Neural cell (in vitro differentiated cells): ENCODE data around the gene NATD1.

Experiments
- CTCF ChIP-seq: fragments of 450-650 bp; IDR thresholded peaks from 2 replicates; pipeline ENCODE4 v1.5.1; 2014; ENCODE audit warnings: antibody characterized with exemption, mild to moderate bottlenecking, moderate library complexity; ENCODE audit not compliant: poor library complexity, severe bottlenecking
- EP300 ChIP-seq: fragments of 450-650 bp; conservative IDR thresholded peaks from 2 replicates; pipeline ENCODE4 v1.6.1; 2014; ENCODE audit warnings: antibody characterized with exemption, mild to moderate bottlenecking, moderate library complexity; ENCODE audit not compliant: poor library complexity, severe bottlenecking
- EZH2 ChIP-seq: fragments of 200-600, 300-800 bp; shearing (Covaris generic), sonication (generic); IDR thresholded peaks from 2 replicates; pipeline ENCODE4 v1.6.1; 2014; ENCODE audit warnings: antibody characterized with exemption, low read length, borderline replicate concordance, mild to moderate bottlenecking; ENCODE audit not compliant: insufficient read depth, poor library complexity, severe bottlenecking
- MXI1 ChIP-seq: fragments of 450-650 bp; conservative IDR thresholded peaks from 2 replicates; pipeline ENCODE4 v1.6.1; 2014; ENCODE audit warnings: antibody characterized with exemption, mild to moderate bottlenecking; ENCODE audit not compliant: poor library complexity, severe bottlenecking
- POLR2AphosphoS5 ChIP-seq: IDR thresholded peaks from 2 replicates; pipeline ENCODE4 v1.6.1; 2012
- RAD21 ChIP-seq: fragments of 450-650 bp; conservative IDR thresholded peaks from 2 replicates; pipeline ENCODE4 v1.6.1; 2014; ENCODE audit warnings: antibody characterized with exemption, mild to moderate bottlenecking, moderate library complexity
- REST ChIP-seq: IDR thresholded peaks from 2 replicates; pipeline ENCODE4 v1.6.1; 2012; ENCODE audit warnings: borderline replicate concordance
- SMC3 ChIP-seq: fragments of 450-650 bp; conservative IDR thresholded peaks from 2 replicates; pipeline ENCODE4 v1.6.1; 2014; ENCODE audit warnings: antibody characterized with exemption, mild to moderate bottlenecking, moderate library complexity; ENCODE audit not compliant: poor library complexity
- TAF1 ChIP-seq: IDR thresholded peaks from 2 replicates; pipeline ENCODE4 v1.6.1; 2012; ENCODE audit warnings: low read depth

GRCh38 chr17:21243516-21244303 is 9.5 kb downstream of the NATD1 start:
- TF ChIP-seq CTCF (no peak), TAF1 (no peak), EZH2 (no peak), POLR2AphosphoS5 (no peak), REST (no peak), EP300 (no peak), SMC3 (no peak), RAD21 (no peak), MXI1 (no peak)
